ENCODE data around the gene RHO. TPM values are rescaled to one million over a fixed set of nuclear protein-coding genes. Genes with fewer than 3 reads are reported as not detected.

Gene RHO
- total RNA-seq, 1 experiment from 2014 or later = not detected

GRCh38 chr3:129539206-129539605 lies 10.8 kb downstream of the RHO start:
- no TSS peak for BruUV-seq (replicated peaks)
- intact Hi-C loops (cut with micrococcal nuclease; ENCODE audit: unreplicated experiment) (no loop called here), in situ Hi-C loops (cut with HindIII; ENCODE audit: low pct_unique_long_range_greater_than_20kb, low sequenced_read_pairs) (no loop called here)
- H3K27ac ChIP-seq (ENCODE audit: low read length) = no peak overlapping the region
- TF ChIP-seq REST (IDR thresholded peaks at IDR 0.05; ENCODE audit: insufficient read depth in 1 of 2, low read depth in 2 of 2, low read length in 1 of 2) (no peak), POLR2AphosphoS5 (IDR thresholded peaks at IDR 0.05; ENCODE audit: low read depth, low read length) (no peak), TCF7L2 (IDR thresholded peaks at IDR 0.05; ENCODE audit: low read depth, low read length) (no peak), SIN3A (IDR thresholded peaks at IDR 0.05; ENCODE audit: borderline replicate concordance, insufficient read depth, low read depth, low read length) (no peak)
- TF ChIP-seq, protein P1, sequence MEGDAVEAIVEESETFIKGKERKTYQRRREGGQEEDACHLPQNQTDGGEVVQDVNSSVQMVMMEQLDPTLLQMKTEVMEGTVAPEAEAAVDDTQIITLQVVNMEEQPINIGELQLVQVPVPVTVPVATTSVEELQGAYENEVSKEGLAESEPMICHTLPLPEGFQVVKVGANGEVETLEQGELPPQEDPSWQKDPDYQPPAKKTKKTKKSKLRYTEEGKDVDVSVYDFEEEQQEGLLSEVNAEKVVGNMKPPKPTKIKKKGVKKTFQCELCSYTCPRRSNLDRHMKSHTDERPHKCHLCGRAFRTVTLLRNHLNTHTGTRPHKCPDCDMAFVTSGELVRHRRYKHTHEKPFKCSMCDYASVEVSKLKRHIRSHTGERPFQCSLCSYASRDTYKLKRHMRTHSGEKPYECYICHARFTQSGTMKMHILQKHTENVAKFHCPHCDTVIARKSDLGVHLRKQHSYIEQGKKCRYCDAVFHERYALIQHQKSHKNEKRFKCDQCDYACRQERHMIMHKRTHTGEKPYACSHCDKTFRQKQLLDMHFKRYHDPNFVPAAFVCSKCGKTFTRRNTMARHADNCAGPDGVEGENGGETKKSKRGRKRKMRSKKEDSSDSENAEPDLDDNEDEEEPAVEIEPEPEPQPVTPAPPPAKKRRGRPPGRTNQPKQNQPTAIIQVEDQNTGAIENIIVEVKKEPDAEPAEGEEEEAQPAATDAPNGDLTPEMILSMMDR (IDR thresholded peaks at IDR 0.05) = no peak
- POLR2A ChIA-PET = no interaction called here
- no peak for DNase-seq (ENCODE audit: low read depth, low spot score)
- no peak for ATAC-seq
- no peaks in the 10 kb centered on the region for H3K4me1 ChIP-seq (ENCODE audit: control insufficient read depth, insufficient read depth, low read length)
- H3K27me3 ChIP-seq (ENCODE audit: control insufficient read depth, insufficient read depth, low read length) = no peaks in the 10 kb centered on the region
- H3K4me3 ChIP-seq (ENCODE audit: low read depth in 2 of 2, low read length in 2 of 2) = no peak overlapping the region
- no peaks in the 10 kb centered on the region for H3K9me3 ChIP-seq (ENCODE audit: control insufficient read depth, insufficient read depth, low read depth, low read length)
- CTCF ChIA-PET = no interaction called here
- no peaks in the 10 kb centered on the region for H3K36me3 ChIP-seq (ENCODE audit: control insufficient read depth, insufficient read depth, low read length)

- Histone ChIP-seq H3K36me3 (ENCODE audit: control insufficient read depth, insufficient read depth, low read length) (no peaks in the 10 kb centered on the region), H3K27ac (ENCODE audit: low read length) (no peak overlapping the region), H3K27me3 (ENCODE audit: control insufficient read depth, insufficient read depth, low read length) (no peaks in the 10 kb centered on the region), H3K9me3 (ENCODE audit: control insufficient read depth, insufficient read depth, low read depth, low read length) (no peaks in the 10 kb centered on the region), H3K4me1 (ENCODE audit: control insufficient read depth, insufficient read depth, low read length) (no peaks in the 10 kb centered on the region), H3K4me3 (ENCODE audit: low read depth in 2 of 2, low read length in 2 of 2) (no peak overlapping the region)
- BruUV-seq (replicated peaks) = no TSS peak
- no peak for ATAC-seq
- TF ChIP-seq REST (IDR thresholded peaks at IDR 0.05; ENCODE audit: insufficient read depth in 1 of 2, low read depth in 2 of 2, low read length in 1 of 2) (no peak), TCF7L2 (IDR thresholded peaks at IDR 0.05; ENCODE audit: low read depth, low read length) (no peak), POLR2AphosphoS5 (IDR thresholded peaks at IDR 0.05; ENCODE audit: low read depth, low read length) (no peak), SIN3A (IDR thresholded peaks at IDR 0.05; ENCODE audit: borderline replicate concordance, insufficient read depth, low read depth, low read length) (no peak)
- TF ChIP-seq, protein P1 (IDR thresholded peaks at IDR 0.05) = no peak
- in situ Hi-C loops (cut with HindIII; ENCODE audit: low pct_unique_long_range_greater_than_20kb, low sequenced_read_pairs) = no loop called here
- no peak for DNase-seq (ENCODE audit: low read depth, low spot score)
- intact Hi-C loops (cut with micrococcal nuclease; ENCODE audit: unreplicated experiment) = no loop called here
- CTCF ChIA-PET = no interaction called here
- POLR2A ChIA-PET = interaction anchor here (0.6 kb wide), 1 partner anchor 42 kb away, joined by 3 read pairs; no protein-coding TSS in a partner anchor
Measured at GRCh38 chr3:129540776-129541516, 12.5 kb downstream of the RHO start.

Measured in Panc1 (cell line).